ENCODE data around the gene ARPP21. TPM values are rescaled to one million over a fixed set of nuclear protein-coding genes. Genes with fewer than 3 reads are reported as not detected.

Gene ARPP21
- total RNA-seq, 1 experiment from 2014 or later, result not detected

GRCh38 chr3:35594739-35595138 lies 44.6 kb upstream of the ARPP21 start:
- no peak overlapping the region for H3K27ac ChIP-seq (ENCODE audit: low read length)
- no peak overlapping the region for H3K4me3 ChIP-seq (ENCODE audit: low read length)
- no peak for ATAC-seq
- H2AFZ ChIP-seq (ENCODE audit: low read length), result no peak overlapping the region
- H4K20me1 ChIP-seq (ENCODE audit: low read length), result no peaks in the 10 kb centered on the region
- no peak for DNase-seq
- no peaks in the 10 kb centered on the region for H3K79me2 ChIP-seq (ENCODE audit: low read length)
- no TSS peak for BruUV-seq (replicated peaks)
- no peaks in the 10 kb centered on the region for H3K9me3 ChIP-seq (ENCODE audit: low read length)
- H3F3A ChIP-seq (ENCODE audit: low read length, unreplicated experiment), result no peaks in the 10 kb centered on the region
- TF ChIP-seq EZH2phosphoT487 (IDR thresholded peaks at IDR 0.05; ENCODE audit: borderline replicate concordance, low read length) (no peak), EZH2 (IDR thresholded peaks at IDR 0.05; ENCODE audit: low read length, unreplicated experiment) (no peak), CTCF (conservative IDR thresholded peaks at IDR 0.05; ENCODE audit: low read depth, low read length) (no peak)
- no peak overlapping the region for H3K4me2 ChIP-seq (ENCODE audit: low read length)
- no peaks in the 10 kb centered on the region for H3K9me2 ChIP-seq (replicated peaks; ENCODE audit: low read length)
- intact Hi-C loops (cut with micrococcal nuclease), result no loop called here
- H3K36me3 ChIP-seq (ENCODE audit: low read depth, low read length), result no peaks in the 10 kb centered on the region
- ChIA-PET POLR2A (ENCODE audit: unreplicated experiment) (no interaction called here), CTCF (no interaction called here)
- H3K27me3 ChIP-seq (ENCODE audit: low read length), result no peaks in the 10 kb centered on the region
- H3K9ac ChIP-seq (ENCODE audit: low read length), result no peak overlapping the region
- H3K4me1 ChIP-seq (ENCODE audit: insufficient read depth, low read length), result no peaks in the 10 kb centered on the region

GRCh38 chr3:35596335-35596995 lies 42.9 kb upstream of the ARPP21 start:
- TF ChIP-seq CTCF (conservative IDR thresholded peaks at IDR 0.05; ENCODE audit: low read depth, low read length) (no peak), EZH2phosphoT487 (IDR thresholded peaks at IDR 0.05; ENCODE audit: borderline replicate concordance, low read length) (no peak), EZH2 (IDR thresholded peaks at IDR 0.05; ENCODE audit: low read length, unreplicated experiment) (no peak)
- Histone ChIP-seq H3K9me3 (ENCODE audit: low read length) (no peaks in the 10 kb centered on the region), H3K79me2 (ENCODE audit: low read length) (no peaks in the 10 kb centered on the region), H3K9ac (ENCODE audit: low read length) (no peak overlapping the region), H3K36me3 (ENCODE audit: low read depth, low read length) (no peaks in the 10 kb centered on the region), H2AFZ (ENCODE audit: low read length) (no peak overlapping the region), H3K4me1 (ENCODE audit: insufficient read depth, low read length) (no peaks in the 10 kb centered on the region), H3K4me3 (ENCODE audit: low read length) (no peak overlapping the region), H3K27me3 (ENCODE audit: low read length) (no peaks in the 10 kb centered on the region), H3K27ac (ENCODE audit: low read length) (no peak overlapping the region), H3K4me2 (ENCODE audit: low read length) (no peak overlapping the region), H3K9me2 (replicated peaks; ENCODE audit: low read length) (no peaks in the 10 kb centered on the region), H3F3A (ENCODE audit: low read length, unreplicated experiment) (no peaks in the 10 kb centered on the region), H4K20me1 (ENCODE audit: low read length) (no peaks in the 10 kb centered on the region)
- ChIA-PET POLR2A (ENCODE audit: unreplicated experiment) (no interaction called here), CTCF (interaction anchor here (0.5 kb wide), 1 partner anchor 353 kb away, joined by 3 read pairs; no protein-coding TSS in a partner anchor)
- BruUV-seq (replicated peaks), result no TSS peak
- ATAC-seq (no peak), DNase-seq (no peak)
- intact Hi-C loops (cut with micrococcal nuclease), result no loop called here

- no peaks in the 10 kb centered on the region for H4K20me1 ChIP-seq (ENCODE audit: low read length)
- ATAC-seq, result no peak
Measured at GRCh38 chr3:35597490-35597889, 41.8 kb upstream of the ARPP21 start.

More at GRCh38 chr3:35597490-35597889, 41.8 kb upstream of the ARPP21 start:
- TF ChIP-seq EZH2phosphoT487 (IDR thresholded peaks at IDR 0.05; ENCODE audit: borderline replicate concordance, low read length), result no peak
- TF ChIP-seq CTCF (conservative IDR thresholded peaks at IDR 0.05; ENCODE audit: low read depth, low read length), result no peak
- no peak for TF ChIP-seq EZH2 (IDR thresholded peaks at IDR 0.05; ENCODE audit: low read length, unreplicated experiment)
- Histone ChIP-seq H3F3A (ENCODE audit: low read length, unreplicated experiment) (no peaks in the 10 kb centered on the region), H3K27ac (ENCODE audit: low read length) (no peak overlapping the region), H3K4me3 (ENCODE audit: low read length) (no peak overlapping the region), H2AFZ (ENCODE audit: low read length) (no peak overlapping the region), H3K4me1 (ENCODE audit: insufficient read depth, low read length) (no peaks in the 10 kb centered on the region), H3K27me3 (ENCODE audit: low read length) (no peaks in the 10 kb centered on the region), H3K9me2 (replicated peaks; ENCODE audit: low read length) (no peaks in the 10 kb centered on the region), H3K9ac (ENCODE audit: low read length) (no peak overlapping the region), H3K36me3 (ENCODE audit: low read depth, low read length) (no peaks in the 10 kb centered on the region), H3K79me2 (ENCODE audit: low read length) (no peaks in the 10 kb centered on the region), H3K9me3 (ENCODE audit: low read length) (no peaks in the 10 kb centered on the region), H3K4me2 (ENCODE audit: low read length) (no peak overlapping the region)
- CTCF ChIA-PET, result no interaction called here
- intact Hi-C loops (cut with micrococcal nuclease), result no loop called here
- DNase-seq, result no peak
- POLR2A ChIA-PET (ENCODE audit: unreplicated experiment), result no interaction called here
- no TSS peak for BruUV-seq (replicated peaks)
